RPMI8226 (cell line): ENCODE results near the gene SIK2.

ENCODE experiments used
- DNase-seq: peaks from one replicate; pipeline ENCODE4 v3.0.0-alpha.2; 2015

The SIK2 gene

GRCh38 chr11:111601979-111602864 is at the start of gene SIK2:
Gene SIK2, plus strand, starts transcription at chr11:111602449. Its CDS starts 115 bp downstream, at chr11:111602564.
- DNase-seq: peak; percentile 99

- no peak for DNase-seq
Observed at GRCh38 chr11:111554532-111554931, 47.7 kb upstream of the SIK2 start.

- DNase-seq: no peak
Observed at GRCh38 chr11:111555255-111555654, 47.0 kb upstream of the SIK2 start.

GRCh38 chr11:111557425-111558111 is 44.7 kb upstream of the SIK2 start:
- DNase-seq: no peak

GRCh38 chr11:111559800-111560464 is 42.3 kb upstream of the SIK2 start:
- DNase-seq: no peak

- DNase-seq: no peak
Observed at GRCh38 chr11:111560800-111561199, 41.4 kb upstream of the SIK2 start.

- DNase-seq: no peak
Observed at GRCh38 chr11:111561306-111561705, 40.9 kb upstream of the SIK2 start.

GRCh38 chr11:111561791-111562325 is 40.4 kb upstream of the SIK2 start:
- no peak for DNase-seq

- DNase-seq: no peak
Observed at GRCh38 chr11:111562692-111563389, 39.4 kb upstream of the SIK2 start.

GRCh38 chr11:111565114-111565720 is 37.0 kb upstream of the SIK2 start:
- peak; percentile 86 for DNase-seq

GRCh38 chr11:111566324-111566723 is 35.9 kb upstream of the SIK2 start:
- DNase-seq: no peak

GRCh38 chr11:111569476-111569875 is 32.8 kb upstream of the SIK2 start:
- no peak for DNase-seq

GRCh38 chr11:111570796-111571195 is 31.5 kb upstream of the SIK2 start:
- DNase-seq: no peak

- no peak for DNase-seq
Observed at GRCh38 chr11:111571829-111572501, 30.3 kb upstream of the SIK2 start.

GRCh38 chr11:111572581-111572980 is 29.7 kb upstream of the SIK2 start:
- DNase-seq: no peak

- no peak for DNase-seq
Observed at GRCh38 chr11:111573821-111574249, 28.4 kb upstream of the SIK2 start.

- DNase-seq: no peak
Observed at GRCh38 chr11:111574373-111575225, 27.6 kb upstream of the SIK2 start.

GRCh38 chr11:111575740-111576139 is 26.5 kb upstream of the SIK2 start:
- no peak for DNase-seq

GRCh38 chr11:111577821-111578220 is 24.4 kb upstream of the SIK2 start:
- DNase-seq: no peak

GRCh38 chr11:111581341-111581740 is 20.9 kb upstream of the SIK2 start:
- no peak for DNase-seq

- DNase-seq: no peak
Observed at GRCh38 chr11:111582163-111582562, 20.1 kb upstream of the SIK2 start.
